Neural cell (in vitro differentiated cells): ENCODE data around the gene ARFGAP1. TPM values are rescaled to one million over a fixed set of nuclear protein-coding genes. Genes with fewer than 3 reads are reported as not detected.

Experiments used
- H2AFZ ChIP-seq: fragments of 200-600, 300-800 bp; sonication (generic), shearing (Covaris generic); 2 replicates; pipeline ENCODE4 v1.6.0; 2014; ENCODE audit warnings: low read depth, mild to moderate bottlenecking, antibody characterized with exemption, low read length, moderate library complexity
- H3F3A ChIP-seq: fragments of 200-600 bp; shearing (Covaris generic); 2 replicates; pipeline ENCODE4 v1.6.1; 2016; ENCODE audit warnings: mild to moderate bottlenecking, moderate library complexity, mixed read lengths, antibody characterized with exemption, low read length; ENCODE audit not compliant: insufficient read depth, poor library complexity, severe bottlenecking
- H3K27ac ChIP-seq: fragments of 200-600, 300-800 bp; sonication (generic), shearing (Covaris generic); 2 replicates; pipeline ENCODE4 v1.5.1; 2014; ENCODE audit warnings: mild to moderate bottlenecking, low read length, moderate library complexity
- H3K27me3 ChIP-seq: fragments of 300-800, 200-600 bp; sonication (generic), shearing (Covaris generic); 2 replicates; pipeline ENCODE4 v1.6.0; 2014; ENCODE audit warnings: mild to moderate bottlenecking, low read depth, low read length, moderate library complexity; ENCODE audit not compliant: insufficient read depth
- H3K36me3 ChIP-seq: fragments of 300-800, 200-600 bp; sonication (generic), shearing (Covaris generic); 2 replicates; pipeline ENCODE4 v1.5.1; 2014; ENCODE audit warnings: mild to moderate bottlenecking, antibody characterized with exemption, low read length, moderate library complexity; ENCODE audit not compliant: insufficient read depth
- H3K4me2 ChIP-seq: fragments of 300-800, 200-600 bp; sonication (generic), shearing (Covaris generic); 2 replicates; pipeline ENCODE4 v1.6.0; 2014; ENCODE audit warnings: mild to moderate bottlenecking, low read length
- H3K4me3 ChIP-seq: fragments of 300-800, 200-600 bp; sonication (generic), shearing (Covaris generic); 2 replicates; pipeline ENCODE4 v1.5.1; 2014; ENCODE audit warnings: mild to moderate bottlenecking, low read length, moderate library complexity
- H3K79me2 ChIP-seq: fragments of 200-600 bp; shearing (Covaris generic); replicated peaks from 2 replicates; pipeline ENCODE4 v1.6.0; 2014; ENCODE audit warnings: mild to moderate bottlenecking, low read length, moderate library complexity; ENCODE audit not compliant: insufficient read depth
- H3K9ac ChIP-seq: fragments of 300-800, 200-600 bp; sonication (generic), shearing (Covaris generic); 2 replicates; pipeline ENCODE4 v1.6.1; 2016; ENCODE audit warnings: mild to moderate bottlenecking, low read length, mixed read lengths
- H3K9me2 ChIP-seq: fragments of 200-600 bp; shearing (Covaris generic); 2 replicates; pipeline ENCODE4 v1.6.1; 2016; ENCODE audit warnings: mild to moderate bottlenecking, low read length, mixed read lengths; ENCODE audit not compliant: insufficient read depth
- H3K9me3 ChIP-seq: fragments of 200-600, 300-800 bp; sonication (generic), shearing (Covaris generic); 2 replicates; pipeline ENCODE4 v1.6.1; 2016; ENCODE audit warnings: mild to moderate bottlenecking, mixed run types, low read length, moderate library complexity, mixed read lengths
- H4K20me1 ChIP-seq: fragments of 200-600 bp; shearing (Covaris generic); 2 replicates; pipeline ENCODE4 v1.6.1; 2016; ENCODE audit warnings: mild to moderate bottlenecking, mixed run types; ENCODE audit not compliant: insufficient read depth
- CTCF ChIP-seq: fragments of 450-650 bp; IDR thresholded peaks from 2 replicates; pipeline ENCODE4 v1.5.1; 2014; ENCODE audit warnings: antibody characterized with exemption, mild to moderate bottlenecking, moderate library complexity; ENCODE audit not compliant: poor library complexity, severe bottlenecking
- EP300 ChIP-seq: fragments of 450-650 bp; conservative IDR thresholded peaks from 2 replicates; pipeline ENCODE4 v1.6.1; 2014; ENCODE audit warnings: antibody characterized with exemption, mild to moderate bottlenecking, moderate library complexity; ENCODE audit not compliant: poor library complexity, severe bottlenecking
- EZH2 ChIP-seq: fragments of 200-600, 300-800 bp; shearing (Covaris generic), sonication (generic); IDR thresholded peaks from 2 replicates; pipeline ENCODE4 v1.6.1; 2014; ENCODE audit warnings: antibody characterized with exemption, low read length, borderline replicate concordance, mild to moderate bottlenecking; ENCODE audit not compliant: insufficient read depth, poor library complexity, severe bottlenecking
- MXI1 ChIP-seq: fragments of 450-650 bp; conservative IDR thresholded peaks from 2 replicates; pipeline ENCODE4 v1.6.1; 2014; ENCODE audit warnings: antibody characterized with exemption, mild to moderate bottlenecking; ENCODE audit not compliant: poor library complexity, severe bottlenecking
- POLR2AphosphoS5 ChIP-seq: IDR thresholded peaks from 2 replicates; pipeline ENCODE4 v1.6.1; 2012
- RAD21 ChIP-seq: fragments of 450-650 bp; conservative IDR thresholded peaks from 2 replicates; pipeline ENCODE4 v1.6.1; 2014; ENCODE audit warnings: antibody characterized with exemption, mild to moderate bottlenecking, moderate library complexity
- REST ChIP-seq: IDR thresholded peaks from 2 replicates; pipeline ENCODE4 v1.6.1; 2012; ENCODE audit warnings: borderline replicate concordance
- SMC3 ChIP-seq: fragments of 450-650 bp; conservative IDR thresholded peaks from 2 replicates; pipeline ENCODE4 v1.6.1; 2014; ENCODE audit warnings: antibody characterized with exemption, mild to moderate bottlenecking, moderate library complexity; ENCODE audit not compliant: poor library complexity
- TAF1 ChIP-seq: IDR thresholded peaks from 2 replicates; pipeline ENCODE4 v1.6.1; 2012; ENCODE audit warnings: low read depth
- polyA plus RNA-seq: library from polyadenylated mRNA; depleted of rRNA; stranded (reverse); fragments of >200 nt; gene quantifications from 2 replicates; pipeline ENCODE4 v1.2.3, GENCODE V29; 2014

Gene ARFGAP1
- polyA plus RNA-seq, 1 donor from 2014 or later, result 70.2 TPM

GRCh38 chr20:63310265-63310991 lies 37.8 kb downstream of the ARFGAP1 start:
- H3K4me3 ChIP-seq, result no peak overlapping the region
- H3K27me3 ChIP-seq, result no peaks in the 10 kb centered on the region
- no peak overlapping the region for H3K9ac ChIP-seq
- H3K9me3 ChIP-seq, result no peaks in the 10 kb centered on the region
- TF ChIP-seq POLR2AphosphoS5 (peak; percentile 15), SMC3 (no peak), REST (no peak), EP300 (no peak), MXI1 (no peak), EZH2 (no peak), CTCF (no peak), RAD21 (no peak), TAF1 (no peak)
- H3K27ac ChIP-seq, result no peak overlapping the region
- H3K36me3 ChIP-seq, result no peaks in the 10 kb centered on the region
- H3K4me2 ChIP-seq, result no peak overlapping the region
- H4K20me1 ChIP-seq, result no peaks in the 10 kb centered on the region
- H3K9me2 ChIP-seq, result no peaks in the 10 kb centered on the region
- H3K79me2 ChIP-seq, result no peaks in the 10 kb centered on the region
- no peaks in the 10 kb centered on the region for H3F3A ChIP-seq
- H2AFZ ChIP-seq, result no peak overlapping the region

- Histone ChIP-seq H3K4me3 (no peak overlapping the region), H3K36me3 (no peaks in the 10 kb centered on the region), H3K27me3 (no peaks in the 10 kb centered on the region), H3K9me2 (no peaks in the 10 kb centered on the region), H3F3A (no peaks in the 10 kb centered on the region), H3K79me2 (no peaks in the 10 kb centered on the region), H3K4me2 (no peak overlapping the region), H2AFZ (no peak overlapping the region), H4K20me1 (no peaks in the 10 kb centered on the region), H3K27ac (no peak overlapping the region), H3K9ac (no peak overlapping the region), H3K9me3 (no peaks in the 10 kb centered on the region)
- TF ChIP-seq RAD21 (no peak), CTCF (no peak), MXI1 (no peak), SMC3 (no peak), POLR2AphosphoS5 (no peak), TAF1 (no peak), REST (no peak), EP300 (no peak), EZH2 (no peak)
Observed at GRCh38 chr20:63311186-63311832, 38.7 kb downstream of the ARFGAP1 start.
